ENCODE results near the gene CFAP61.

GRCh38 chr20:20303742-20304141 is 251.4 kb downstream of the CFAP61 start:
- TF ChIP-seq POLR2A (IDR thresholded peaks at IDR 0.05; ENCODE audit: extremely low read depth, insufficient read length) (no peak), CTCF (IDR thresholded peaks at IDR 0.05; ENCODE audit: low read depth, low read length) (no peak)

All from NB4 (cell line).